A549 (cell line): ENCODE results near the gene DIPK2A. TPM values are rescaled to one million over a fixed set of nuclear protein-coding genes. Genes with fewer than 3 reads are reported as not detected.

Source experiments
- ATAC-seq, 2 experiments: fragments of 200-7000 bp in 1 of 2; fragments of >200 bp in 1 of 2; cut with Nextera tagmentation in 1 of 2; cut with Tn5 transposase in 1 of 2; 3 replicates each; pipeline versions ENCODE4 v1.8.0 to v1.9.1; 2018 to 2020; ENCODE audit warnings: mild to moderate bottlenecking in 1 of 2, moderate library complexity in 1 of 2
- CTCF ChIA-PET: fragments of 300-600 bp; sonication (Branson Sonifier 250); formaldehyde crosslinking; extraction: SDS; loops from one replicate; lab custom pipeline; 2021; ENCODE audit warnings: antibody characterized with exemption, inconsistent platforms; lab: Yijun Ruan, JAX
- POLR2A ChIA-PET: fragments of 350-600 bp; formaldehyde crosslinking; extraction: SDS; loops from one replicate; lab custom pipeline; 2021; ENCODE audit warnings: antibody characterized with exemption, inconsistent platforms; lab: Yijun Ruan, JAX
- DNase-seq, 2 experiments: peaks; one replicate each; pipeline versions ENCODE4 v3.0.0 to v3.0.0-alpha.2; 2011 to 2016; ENCODE audit warnings: low read depth in 1 of 2, low spot score in 1 of 2
- FAIRE-seq: peaks from 2 replicates; lab custom pipeline; 2011; peaks lifted over from hg19 to GRCh38; lab: Jason Lieb, UNC
- H3K27ac ChIP-seq, 2 experiments: fragments of >200 bp; sonication (Bioruptor Twin); formaldehyde crosslinking; 3 replicates each; pipeline ENCODE4 v1.5.1; 2016 to 2017
- H3K4me1 ChIP-seq: fragments of >200 bp; sonication (Bioruptor Twin); formaldehyde crosslinking; 3 replicates; pipeline ENCODE4 v1.6.1; 2016
- H3K4me2 ChIP-seq: fragments of >200 bp; sonication (Bioruptor Twin); formaldehyde crosslinking; 3 replicates; pipeline ENCODE4 v1.6.1; 2016
- H3K4me3 ChIP-seq: fragments of >200 bp; sonication (Bioruptor Twin); formaldehyde crosslinking; 3 replicates; pipeline ENCODE4 v1.5.1; 2016
- H3K9me3 ChIP-seq: fragments of >200 bp; sonication (Bioruptor Twin); formaldehyde crosslinking; 3 replicates; pipeline ENCODE4 v1.6.1; 2016
- BCL3 ChIP-seq: fragments of >200 bp; sonication (Bioruptor Twin); formaldehyde crosslinking; IDR thresholded peaks from 3 replicates; pipeline ENCODE4 v1.6.1; 2016
- CBX2 ChIP-seq: fragments of 200-600 bp; sonication (generic); IDR thresholded peaks from 2 replicates; pipeline ENCODE4 v1.6.1; 2016; ENCODE audit warnings: low read depth, mild to moderate bottlenecking, borderline replicate concordance
- CBX8 ChIP-seq: fragments of 200-600 bp; sonication (generic); IDR thresholded peaks from 2 replicates; pipeline ENCODE4 v1.6.1; 2016
- CTCF ChIP-seq: fragments of >200 bp; sonication (Bioruptor Twin); formaldehyde crosslinking; IDR thresholded peaks from 3 replicates; pipeline ENCODE4 v1.5.1; 2016
- EHF ChIP-seq: fragments of 250-450 bp; sonication (Bioruptor Pico); IDR thresholded peaks from 2 replicates; pipeline ENCODE4 v1.5.0; 2020; ENCODE audit warnings: mild to moderate bottlenecking
- ELK1 ChIP-seq: fragments of 150-350 bp; IDR thresholded peaks from 2 replicates; pipeline ENCODE4 v1.6.1; 2014; ENCODE audit warnings: low read depth, mild to moderate bottlenecking, low read length
- EP300 ChIP-seq, 2 experiments: fragments of >200 bp; sonication (Bioruptor Twin); formaldehyde crosslinking; IDR thresholded peaks; 2 replicates in 1 of 2; 3 replicates in 1 of 2; pipeline ENCODE4 v1.6.1; 2016 to 2017
- HDAC2 ChIP-seq: fragments of 200-600 bp; sonication (generic); IDR thresholded peaks from 2 replicates; pipeline ENCODE4 v1.6.1; 2016
- MAZ ChIP-seq: fragments of 150-350 bp; IDR thresholded peaks from 2 replicates; pipeline ENCODE4 v1.6.1; 2014; ENCODE audit warnings: antibody characterized with exemption, low read depth, low read length, borderline replicate concordance
- RAD21 ChIP-seq, 2 experiments: fragments of >200 bp in 1 of 2; sonication (Bioruptor Twin) in 1 of 2; formaldehyde crosslinking in 1 of 2; IDR thresholded peaks in 1 of 2; conservative IDR thresholded peaks in 1 of 2; 2 replicates in 1 of 2; 3 replicates in 1 of 2; pipeline ENCODE4 v1.6.1; 2012 to 2018; ENCODE audit warnings: inconsistent platforms in 1 of 2
- REST ChIP-seq: fragments of 200-600 bp; sonication (generic); IDR thresholded peaks from 2 replicates; pipeline ENCODE4 v1.6.1; 2016; ENCODE audit warnings: antibody characterized with exemption, mild to moderate bottlenecking, moderate library complexity
- SMC3 ChIP-seq: fragments of >200 bp; sonication (Bioruptor Twin); formaldehyde crosslinking; IDR thresholded peaks from 3 replicates; pipeline ENCODE4 v1.6.1; 2018; ENCODE audit warnings: inconsistent platforms
- USF2 ChIP-seq: fragments of 450-650 bp; IDR thresholded peaks from 2 replicates; pipeline ENCODE4 v1.6.1; 2014; ENCODE audit warnings: antibody characterized with exemption
- ZC3H11A ChIP-seq: fragments of 450-650 bp; IDR thresholded peaks from 2 replicates; pipeline ENCODE4 v1.6.1; 2014; ENCODE audit warnings: antibody characterized with exemption, mild to moderate bottlenecking
- WGBS: methylation state at CpG from one replicate; pipeline ENCODE4 v1.1.6; 2017; ENCODE audit errors: missing lambda C conversion rate; 5-methylcytosine and 5-hydroxymethylcytosine counted together
- polyA plus RNA-seq, 4 experiments: library from polyadenylated mRNA; depleted of rRNA in 3 of 4; stranded (reverse); fragments of >200 nt; fragmentation: RNase III in 1 of 4; extraction: RNeasy Plus Mini Kit Qiagen cat#74134 plus additional on column Dnase treatment in 1 of 4; gene quantifications; 2 replicates in 3 of 4; 3 replicates in 1 of 4; pipeline ENCODE4 v1.2.3, GENCODE V29; 2011 to 2017

Gene DIPK2A
- polyA plus RNA-seq, 2 of the 4 experiments (the other 2 are of a cell fraction), result 5.7 to 9.8 TPM

GRCh38 chr3:143950810-143951209, 20.8 kb upstream of the DIPK2A start:
- Histone ChIP-seq H3K4me3 (no peak overlapping the region), H3K4me1 (no peaks in the 10 kb centered on the region), H3K4me2 (no peak overlapping the region), H3K27ac (no peak overlapping the region), H3K9me3 (no peaks in the 10 kb centered on the region)
- no peak for ATAC-seq
- TF ChIP-seq ZC3H11A (no peak), HDAC2 (no peak), CBX2 (no peak), EHF (CRISPR knock-in tag) (no peak), ELK1 (no peak), USF2 (no peak), MAZ (no peak), EP300 (IDR thresholded peaks at IDR 0.05) (no peak), REST (no peak), BCL3 (no peak)
- ChIA-PET POLR2A (no interaction called here), CTCF (interaction anchor here (0.6 kb wide), 1 partner anchor 54 kb away, joined by 3 read pairs; no protein-coding TSS in a partner anchor)
- FAIRE-seq, result no peak
- DNase-seq, result no peak
- WGBS, result 14% methylated on average over 2 of the region's 2 CpGs

- ChIA-PET POLR2A (no interaction called here), CTCF (interaction anchor here (0.7 to 1.8 kb wide), 3 partner anchors 20 to 1319 kb away, joined by 3 to 7 read pairs (median 4); partner anchors contain the start of gene DIPK2A)
- Histone ChIP-seq H3K27ac (no peak overlapping the region), H3K9me3 (no peaks in the 10 kb centered on the region), H3K4me3 (no peak overlapping the region), H3K4me1 (no peaks in the 10 kb centered on the region), H3K4me2 (no peak overlapping the region)
- WGBS, result 50% methylated on average over 1 of the region's 1 CpG
- peak in 1 of 2 experiments; percentile 68; a peak in 3 of 6 replicates for ATAC-seq
- TF ChIP-seq CBX8 (no peak), RAD21 (conservative IDR thresholded peaks at IDR 0.05 in 1 of 2, IDR thresholded peaks at IDR 0.05 in 1 of 2) (peak; percentile 29 to 30; a peak in 4 of 5 replicates), CTCF (peak; percentile 54), SMC3 (peak; percentile 39; the same call in 1 of the 3 replicates), REST (no peak)
- FAIRE-seq, result no peak
- DNase-seq, result peak in 1 of 2 experiments; percentile 36
Measured at GRCh38 chr3:143951351-143951971, 20.2 kb upstream of the DIPK2A start.
